Upper lobe of left lung (tissue), 6 donors: ENCODE results near the gene SERF2. TPM values are rescaled to one million over a fixed set of nuclear protein-coding genes. Genes with fewer than 3 reads are reported as not detected.
A peak's percentile ranks its signal among the peaks of the same experiment; 100 is the strongest.

Experiments used
- ATAC-seq, 2 donors: fragments of 200-7000 bp; cut with Tn5 transposase; one replicate each; pipeline ENCODE4 v1.9.1; 2022; ENCODE audit warnings: mild to moderate bottlenecking in 2 of 2, moderate library complexity in 2 of 2; ENCODE audit not compliant: low FRiP score in 2 of 2
- DNase-seq, 2 donors: peaks; one replicate each; pipeline ENCODE4 v3.0.0-alpha.2; 2019 to 2020
- H3K27ac ChIP-seq, 4 donors: fragments of 200-600 bp; sonication (generic); one replicate each; pipeline ENCODE4 v1.5.1; 2016 to 2019
- H3K27me3 ChIP-seq, 4 donors: fragments of 200-600 bp; sonication (generic); one replicate each; pipeline ENCODE4 v1.5.1; 2017 to 2019
- H3K36me3 ChIP-seq, 4 donors: fragments of 200-600 bp; sonication (generic); one replicate each; pipeline ENCODE4 v1.5.1; 2016 to 2019
- H3K4me1 ChIP-seq, 4 donors: fragments of 200-600 bp; sonication (generic); one replicate each; pipeline ENCODE4 v1.5.1; 2018 to 2019
- H3K4me3 ChIP-seq, 4 donors: fragments of 200-600 bp; sonication (generic); one replicate each; pipeline ENCODE4 v1.5.1; 2017 to 2019; ENCODE audit warnings: mild to moderate bottlenecking in 2 of 4, moderate library complexity in 1 of 4
- H3K9me3 ChIP-seq, 4 donors: fragments of 200-600 bp; sonication (generic); one replicate each; pipeline ENCODE4 v1.5.1; 2018 to 2019
- EP300 ChIP-seq, 4 donors: sonication (generic); formaldehyde crosslinking; IDR thresholded peaks; one replicate each; pipeline ENCODE4 v1.5.1; 2017; ENCODE audit warnings: antibody characterized with exemption in 4 of 4, control low read depth in 2 of 4
- POLR2A ChIP-seq, 4 donors: fragments of 450-650 bp; IDR thresholded peaks; one replicate each; pipeline ENCODE4 v1.5.1; 2016 to 2017; ENCODE audit warnings: antibody characterized with exemption in 4 of 4, mild to moderate bottlenecking in 2 of 4
- POLR2AphosphoS5 ChIP-seq, 2 donors: sonication (generic); formaldehyde crosslinking; IDR thresholded peaks; one replicate each; pipeline ENCODE4 v1.5.1; 2017; ENCODE audit warnings: antibody characterized with exemption in 2 of 2
- WGBS, 2 donors: methylation state at CpG; one replicate each; pipeline ENCODE4 v1.1.5; 2017 to 2018; 5-methylcytosine and 5-hydroxymethylcytosine counted together
- total RNA-seq, 6 donors: library from RNA; depleted of rRNA in 4 of 6; stranded (reverse); fragments of >200 nt in 4 of 6; gene quantifications; one replicate each; pipeline versions ENCODE4 v1.1.0 to v1.2.1, GENCODE V29; 2016 to 2021
- TF ChIP-seq, protein P1 (sequence below), 6 experiments: fragments of 450-650 bp in 4 of 6; fragments of 200-600 bp in 2 of 6; sonication (generic) in 2 of 6; IDR thresholded peaks; one replicate each; pipeline ENCODE4 v1.5.1; 2016 to 2019; ENCODE audit warnings: antibody characterized with exemption in 6 of 6
- donor health status: DM: no; HTN: no; CAD: no; lungs with moderate emphysema.
- donor health status: DM: no; HTN: yes; CAD: no; lungs with severe emphysema.

Gene SERF2
- total RNA-seq, 6 donors from 2014 or later: 285 to 1,034 (median 752) TPM

DNA sequence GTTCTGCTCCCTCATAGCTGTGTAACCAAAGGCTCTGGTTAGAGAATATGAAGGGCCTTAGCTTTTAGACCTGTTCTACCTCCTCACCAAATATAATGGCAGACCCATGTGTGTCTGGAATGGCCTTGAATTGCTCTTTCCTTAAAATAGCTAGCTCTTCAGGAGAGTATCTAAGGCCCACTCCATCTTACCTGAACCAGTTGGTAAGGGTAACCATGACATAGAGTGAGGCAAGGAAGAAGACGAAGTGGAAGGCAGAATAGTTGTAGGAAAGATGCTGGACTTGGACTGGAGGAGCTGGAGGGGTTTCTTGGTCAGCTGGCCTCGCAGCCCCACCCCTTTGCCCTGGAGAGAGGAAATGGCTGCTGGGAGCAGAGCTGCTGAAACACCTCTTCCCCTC, 3.1 kb downstream of the SERF2 start:
- TF ChIP-seq EP300 (IDR thresholded peaks at IDR 0.05) (no peak), POLR2AphosphoS5 (IDR thresholded peaks at IDR 0.05) (no peak), POLR2A (IDR thresholded peaks at IDR 0.05) (no peak)
- TF ChIP-seq, protein P1, sequence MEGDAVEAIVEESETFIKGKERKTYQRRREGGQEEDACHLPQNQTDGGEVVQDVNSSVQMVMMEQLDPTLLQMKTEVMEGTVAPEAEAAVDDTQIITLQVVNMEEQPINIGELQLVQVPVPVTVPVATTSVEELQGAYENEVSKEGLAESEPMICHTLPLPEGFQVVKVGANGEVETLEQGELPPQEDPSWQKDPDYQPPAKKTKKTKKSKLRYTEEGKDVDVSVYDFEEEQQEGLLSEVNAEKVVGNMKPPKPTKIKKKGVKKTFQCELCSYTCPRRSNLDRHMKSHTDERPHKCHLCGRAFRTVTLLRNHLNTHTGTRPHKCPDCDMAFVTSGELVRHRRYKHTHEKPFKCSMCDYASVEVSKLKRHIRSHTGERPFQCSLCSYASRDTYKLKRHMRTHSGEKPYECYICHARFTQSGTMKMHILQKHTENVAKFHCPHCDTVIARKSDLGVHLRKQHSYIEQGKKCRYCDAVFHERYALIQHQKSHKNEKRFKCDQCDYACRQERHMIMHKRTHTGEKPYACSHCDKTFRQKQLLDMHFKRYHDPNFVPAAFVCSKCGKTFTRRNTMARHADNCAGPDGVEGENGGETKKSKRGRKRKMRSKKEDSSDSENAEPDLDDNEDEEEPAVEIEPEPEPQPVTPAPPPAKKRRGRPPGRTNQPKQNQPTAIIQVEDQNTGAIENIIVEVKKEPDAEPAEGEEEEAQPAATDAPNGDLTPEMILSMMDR (IDR thresholded peaks at IDR 0.05): no peak
- H3K9me3 ChIP-seq: no peaks in the 10 kb centered on the region
- DNase-seq: no peak
- no peak overlapping the region for H3K4me3 ChIP-seq
- H3K36me3 ChIP-seq: peaks cover 5 to 65% (median 33%) of the 10 kb centered on the region in 4 donors
- H3K27ac ChIP-seq: peak overlapping the region; percentile 68 to 100 (median 96)
- no peaks in the 10 kb centered on the region for H3K27me3 ChIP-seq
- ATAC-seq: no peak
- peaks cover 51 to 71% (median 54%) of the 10 kb centered on the region in 4 donors for H3K4me1 ChIP-seq
- 84 to 96% methylated on average over 2 of the region's 2 CpGs for WGBS, 2 donors

DNA sequence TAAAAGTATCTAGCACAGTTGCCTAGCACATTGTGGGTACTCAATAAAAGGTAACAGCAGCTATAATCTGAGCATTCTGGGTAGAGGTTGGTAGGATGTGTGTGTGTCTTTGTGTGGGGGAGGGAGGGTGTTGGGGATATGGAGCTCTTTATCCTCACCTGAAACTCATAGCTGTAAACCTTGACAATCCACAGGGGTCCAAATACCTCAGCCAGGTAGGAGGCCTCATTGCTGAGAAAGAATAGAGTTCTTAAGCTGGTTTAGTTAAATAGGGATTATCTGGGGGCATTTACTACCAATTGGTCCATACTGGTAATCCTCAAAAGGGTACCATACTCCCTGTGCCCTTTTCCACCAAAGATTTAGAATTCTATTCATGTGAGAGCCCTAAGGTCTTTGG, 3.9 kb downstream of the SERF2 start:
- ATAC-seq (no peak), DNase-seq (no peak)
- no peak overlapping the region for H3K4me3 ChIP-seq
- H3K27ac ChIP-seq: peak overlapping the region in 2 of 4 donors; percentile 68 to 95
- H3K4me1 ChIP-seq: peaks cover 52 to 75% (median 56%) of the 10 kb centered on the region in 4 donors
- TF ChIP-seq POLR2A (IDR thresholded peaks at IDR 0.05): no peak
- no peak for TF ChIP-seq POLR2AphosphoS5 (IDR thresholded peaks at IDR 0.05)
- TF ChIP-seq EP300 (IDR thresholded peaks at IDR 0.05): no peak
- TF ChIP-seq, protein P1 (IDR thresholded peaks at IDR 0.05): no peak
- no peaks in the 10 kb centered on the region for H3K27me3 ChIP-seq
- peaks cover 5 to 65% (median 33%) of the 10 kb centered on the region in 4 donors for H3K36me3 ChIP-seq
- H3K9me3 ChIP-seq: no peaks in the 10 kb centered on the region

DNA sequence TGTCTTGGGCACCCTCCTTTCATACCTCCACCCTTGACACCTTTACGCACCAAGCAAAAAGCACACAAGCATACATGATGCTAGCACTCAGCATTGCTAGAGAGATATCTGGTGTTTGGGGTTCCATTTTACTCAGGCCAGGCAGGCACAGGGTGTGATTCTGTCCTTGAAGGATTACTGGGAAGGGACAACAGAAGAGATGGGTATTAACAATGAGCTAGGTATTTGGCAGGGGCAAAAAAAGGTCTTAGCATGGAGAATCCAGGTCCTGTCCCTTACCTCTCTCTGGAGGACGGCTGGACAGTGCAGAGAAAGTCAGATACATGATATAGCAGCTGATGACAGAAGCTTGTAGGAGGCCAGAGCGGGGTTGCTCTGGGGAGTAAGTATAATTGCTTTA, 4.4 kb downstream of the SERF2 start:
- 93 to 95% methylated on average over 3 of the region's 3 CpGs for WGBS, 2 donors
- Histone ChIP-seq H3K4me1 (peaks cover 58 to 77% (median 60%) of the 10 kb centered on the region in 4 donors), H3K27me3 (no peaks in the 10 kb centered on the region), H3K4me3 (no peak overlapping the region), H3K27ac (no peak overlapping the region), H3K36me3 (peaks cover 5 to 65% (median 33%) of the 10 kb centered on the region in 4 donors), H3K9me3 (no peaks in the 10 kb centered on the region)
- DNase-seq: no peak
- ATAC-seq: no peak
- TF ChIP-seq, protein P1 (IDR thresholded peaks at IDR 0.05): no peak
- TF ChIP-seq EP300 (IDR thresholded peaks at IDR 0.05) (no peak), POLR2A (IDR thresholded peaks at IDR 0.05) (no peak)

DNA sequence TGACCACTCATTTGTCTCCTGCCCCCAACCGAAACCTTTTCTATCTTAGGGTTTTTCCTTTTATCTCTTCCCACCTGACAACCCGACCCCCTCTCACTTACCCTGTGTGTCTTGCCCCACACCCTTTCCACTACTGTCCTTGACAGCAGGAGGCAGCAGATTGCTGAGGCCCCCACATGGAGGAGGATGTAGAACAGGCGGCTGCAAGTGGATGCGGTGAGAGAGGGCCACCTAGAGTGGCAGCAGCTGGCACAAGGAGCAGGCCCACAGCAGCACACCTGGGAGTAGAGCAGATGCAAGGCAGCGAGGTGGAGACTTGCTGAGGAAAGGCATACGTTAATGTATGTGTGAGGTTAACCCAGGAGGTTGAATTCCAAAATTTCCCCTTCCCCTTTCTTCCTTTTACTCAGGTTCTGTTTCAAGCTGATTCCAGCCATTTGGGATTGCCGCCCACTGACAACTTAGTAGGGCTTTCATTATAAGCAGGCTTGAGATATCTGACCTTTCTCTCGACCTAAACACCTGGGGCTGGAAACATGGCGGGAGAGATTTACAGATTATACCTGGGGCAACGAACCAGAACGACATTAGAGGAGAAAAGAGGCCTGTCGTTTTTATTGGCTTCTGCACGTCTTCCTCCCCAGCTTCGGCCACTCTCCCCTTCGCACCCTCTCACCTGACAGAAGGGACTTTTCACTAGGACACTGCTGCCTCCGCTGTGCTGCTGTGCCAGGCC, 7.3 kb downstream of the SERF2 start:
- Histone ChIP-seq H3K27ac (peak overlapping the region; percentile 80 to 92 (median 84)), H3K36me3 (peaks cover 6 to 81% (median 36%) of the 10 kb centered on the region in 4 donors), H3K4me3 (no peak overlapping the region), H3K4me1 (peaks cover 44 to 61% (median 48%) of the 10 kb centered on the region in 4 donors), H3K27me3 (no peaks in the 10 kb centered on the region), H3K9me3 (no peaks in the 10 kb centered on the region)
- TF ChIP-seq POLR2AphosphoS5 (IDR thresholded peaks at IDR 0.05) (no peak), EP300 (IDR thresholded peaks at IDR 0.05) (no peak), POLR2A (IDR thresholded peaks at IDR 0.05) (no peak)
- TF ChIP-seq, protein P1 (IDR thresholded peaks at IDR 0.05): no peak
- DNase-seq (no peak), ATAC-seq (no peak)
- 89 to 92% methylated on average over 15 to 16 of the region's 16 CpGs for WGBS, 2 donors

DNA sequence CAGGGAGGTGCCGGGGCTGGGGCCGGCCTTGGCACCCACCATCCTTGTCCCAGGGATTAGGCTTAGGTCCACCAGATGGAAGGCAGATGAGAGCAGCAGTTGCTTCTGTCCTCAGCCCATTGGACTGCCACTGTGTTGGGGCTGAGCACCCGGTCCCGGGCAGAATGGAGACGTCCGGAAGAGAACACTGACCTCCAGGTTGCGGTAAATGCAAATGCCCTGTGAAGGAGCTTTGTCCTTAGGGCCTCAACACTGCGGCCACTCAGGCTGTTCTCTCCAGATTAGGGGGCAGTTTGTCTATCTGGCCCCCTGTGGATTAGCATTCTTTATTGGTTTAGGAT, 7.8 kb downstream of the SERF2 start, which contains the start of gene SERINC4:
Gene SERINC4 (minus strand): TSS at position 276 of the 341 bp plus-strand sequence. CDS start 234 bp downstream, at position 42.
- Histone ChIP-seq H3K27me3 (no peaks in the 10 kb centered on the region), H3K4me3 (peak within 1 kb of the TSS; percentile 80 to 93 (median 87)), H3K27ac (peak within 1 kb of the TSS; percentile 80 to 92 (median 84)), H3K9me3 (no peaks in the 10 kb centered on the region), H3K4me1 (peaks cover 38 to 56% (median 42%) of the 10 kb centered on the region in 4 donors), H3K36me3 (peaks cover 10 to 81% (median 40%) of the 10 kb centered on the region in 4 donors)
- 96 to 98% methylated on average over 7 to 8 of the region's 8 CpGs for WGBS, 2 donors
- ATAC-seq (peak in 1 of 2 donors; percentile 2), DNase-seq (peak in 1 of 2 donors; percentile 74)
- TF ChIP-seq, protein P1 (IDR thresholded peaks at IDR 0.05): no peak
